Brain pericyte (primary cell): ENCODE data around the gene CCT4.
A peak's percentile ranks its signal among the peaks of the same experiment; 100 is the strongest.
"Not testable (repeated sequence)": the region's sequence is repeated elsewhere in the genome, so short reads cannot be mapped to it uniquely, and the experiment has no call there.

Source experiments
- DNase-seq: peaks from one replicate; pipeline ENCODE4 v3.0.0-alpha.2; 2012; ENCODE audit warnings: low read depth, low spot score

The CCT4 gene, protein sequence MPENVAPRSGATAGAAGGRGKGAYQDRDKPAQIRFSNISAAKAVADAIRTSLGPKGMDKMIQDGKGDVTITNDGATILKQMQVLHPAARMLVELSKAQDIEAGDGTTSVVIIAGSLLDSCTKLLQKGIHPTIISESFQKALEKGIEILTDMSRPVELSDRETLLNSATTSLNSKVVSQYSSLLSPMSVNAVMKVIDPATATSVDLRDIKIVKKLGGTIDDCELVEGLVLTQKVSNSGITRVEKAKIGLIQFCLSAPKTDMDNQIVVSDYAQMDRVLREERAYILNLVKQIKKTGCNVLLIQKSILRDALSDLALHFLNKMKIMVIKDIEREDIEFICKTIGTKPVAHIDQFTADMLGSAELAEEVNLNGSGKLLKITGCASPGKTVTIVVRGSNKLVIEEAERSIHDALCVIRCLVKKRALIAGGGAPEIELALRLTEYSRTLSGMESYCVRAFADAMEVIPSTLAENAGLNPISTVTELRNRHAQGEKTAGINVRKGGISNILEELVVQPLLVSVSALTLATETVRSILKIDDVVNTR

DNA sequence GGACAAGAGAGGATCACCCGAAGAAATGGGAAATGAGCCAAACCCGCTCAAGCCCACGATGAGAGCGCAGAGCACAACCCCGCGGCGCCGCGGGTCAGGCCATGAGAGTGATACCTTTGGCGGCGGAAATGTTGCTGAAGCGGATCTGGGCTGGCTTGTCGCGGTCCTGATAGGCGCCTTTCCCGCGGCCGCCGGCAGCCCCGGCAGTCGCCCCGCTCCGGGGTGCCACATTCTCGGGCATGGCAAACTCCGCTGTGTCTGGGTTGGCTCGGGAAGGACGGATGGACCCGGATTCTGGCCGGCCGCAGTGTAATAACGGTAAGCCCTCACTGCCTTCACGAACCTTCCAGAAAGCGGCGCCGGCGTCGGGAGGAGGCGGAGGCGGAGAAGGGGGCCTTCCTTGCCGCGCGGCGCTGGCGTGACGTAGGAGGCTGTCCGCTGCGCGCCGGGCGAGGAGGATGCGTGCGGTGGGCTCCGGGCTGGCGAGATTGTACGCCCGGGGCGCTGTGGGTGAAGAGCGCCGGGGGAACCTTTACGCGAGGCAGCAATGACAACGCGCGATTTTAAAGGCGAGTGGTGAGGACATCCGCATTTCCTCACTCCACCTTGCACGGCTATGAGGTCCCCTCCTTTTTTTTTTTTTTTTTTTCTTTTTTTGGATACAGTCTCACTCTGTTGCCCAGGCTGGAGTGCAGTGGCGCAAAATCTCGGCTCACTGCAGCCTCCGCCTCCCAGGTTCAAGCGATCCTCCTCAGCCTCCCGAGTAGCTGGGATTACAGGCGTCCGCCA lies at the start of gene CCT4:
CCT4 (minus strand) TSS at position 390 of the 789 bp plus-strand sequence; CDS start at position 241, 149 bp downstream.
- peak; percentile 76 for DNase-seq

DNA sequence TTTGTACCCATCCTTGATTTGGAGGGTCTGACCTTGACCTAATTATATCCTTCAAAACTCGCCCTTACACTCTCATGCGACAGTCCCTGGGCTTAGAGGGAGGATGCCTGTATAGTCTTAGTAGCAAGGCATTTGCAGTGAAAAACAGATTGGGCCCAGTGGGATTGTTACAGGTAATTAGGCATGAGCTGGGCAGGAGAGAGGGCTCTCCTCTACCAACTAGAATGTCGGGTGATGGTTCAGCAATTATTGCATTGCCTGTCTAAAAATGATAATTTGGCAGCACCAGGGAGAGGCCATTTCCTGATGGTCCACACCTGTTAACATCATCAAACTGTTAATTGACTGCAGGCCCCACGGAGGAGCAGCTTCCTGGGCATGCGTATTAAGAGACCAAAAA lies 49.4 kb upstream of the CCT4 start:
- DNase-seq: no peak

DNA sequence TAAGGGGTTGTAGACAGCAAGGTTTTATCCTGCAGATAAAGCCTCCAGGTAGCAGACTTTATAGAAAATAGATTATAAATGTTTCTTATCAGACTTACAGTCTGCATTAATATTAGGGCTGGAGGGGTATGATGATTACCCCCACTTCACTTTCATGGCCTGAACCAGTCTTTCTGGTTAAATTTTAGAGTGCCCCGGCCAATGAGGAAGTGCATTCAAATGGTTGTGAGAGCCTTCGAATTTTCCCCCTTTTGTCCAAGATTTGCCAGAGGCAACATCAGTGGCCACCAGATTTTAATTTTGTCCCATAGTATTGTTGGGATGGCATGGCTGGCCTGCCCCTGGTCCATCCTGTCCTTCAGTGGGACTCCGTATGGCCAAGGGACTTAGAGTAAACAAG lies 48.6 kb upstream of the CCT4 start:
- no peak for DNase-seq

- DNase-seq: no peak
These were observed 40.5 kb upstream of the CCT4 start for GRCh38 chr2:61928826-61929461.

DNA sequence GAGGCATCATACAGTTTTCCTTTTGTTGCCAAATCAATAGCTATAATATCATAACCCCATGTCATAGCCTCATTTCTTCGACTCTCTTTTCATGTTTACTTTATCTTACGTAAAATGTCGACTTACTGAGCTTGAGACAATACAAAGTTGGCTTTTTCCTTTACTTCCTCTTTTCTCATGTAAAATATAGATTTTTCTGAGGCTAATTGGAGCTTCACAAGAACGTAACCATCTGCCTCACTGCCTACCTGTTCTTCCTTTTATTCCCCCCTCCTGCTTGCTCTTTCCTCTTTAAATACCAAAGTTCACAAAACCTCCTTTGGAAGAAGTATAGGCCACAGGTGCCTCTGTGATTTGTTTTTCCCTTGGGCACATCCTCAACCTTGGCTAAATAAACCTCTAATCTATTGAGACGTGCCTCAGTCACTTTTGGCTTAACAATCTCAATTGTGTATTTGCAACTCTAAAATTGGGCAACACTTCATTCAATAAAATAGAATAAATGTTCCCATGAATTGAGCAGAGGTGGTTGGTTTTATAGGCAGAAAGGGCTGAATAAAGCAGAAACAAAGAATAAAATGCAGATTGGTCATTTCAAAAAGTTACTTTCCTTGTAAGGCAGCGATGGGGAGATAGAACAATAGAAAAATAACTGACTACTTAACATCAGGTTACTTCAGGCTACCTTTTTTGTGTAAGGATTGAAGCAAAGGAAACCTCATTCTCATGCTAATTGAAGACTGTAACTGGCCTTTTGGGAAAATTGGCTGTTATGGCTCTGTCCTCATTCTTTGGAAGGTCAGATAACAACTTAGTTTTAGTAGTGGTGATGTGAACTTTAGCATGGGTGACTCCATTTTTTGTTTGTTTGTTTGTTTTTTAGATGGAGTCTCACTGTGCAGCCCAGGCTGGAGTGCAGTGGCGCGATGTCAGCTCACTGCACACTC lies 38.3 kb upstream of the CCT4 start:
- no peak for DNase-seq

DNA sequence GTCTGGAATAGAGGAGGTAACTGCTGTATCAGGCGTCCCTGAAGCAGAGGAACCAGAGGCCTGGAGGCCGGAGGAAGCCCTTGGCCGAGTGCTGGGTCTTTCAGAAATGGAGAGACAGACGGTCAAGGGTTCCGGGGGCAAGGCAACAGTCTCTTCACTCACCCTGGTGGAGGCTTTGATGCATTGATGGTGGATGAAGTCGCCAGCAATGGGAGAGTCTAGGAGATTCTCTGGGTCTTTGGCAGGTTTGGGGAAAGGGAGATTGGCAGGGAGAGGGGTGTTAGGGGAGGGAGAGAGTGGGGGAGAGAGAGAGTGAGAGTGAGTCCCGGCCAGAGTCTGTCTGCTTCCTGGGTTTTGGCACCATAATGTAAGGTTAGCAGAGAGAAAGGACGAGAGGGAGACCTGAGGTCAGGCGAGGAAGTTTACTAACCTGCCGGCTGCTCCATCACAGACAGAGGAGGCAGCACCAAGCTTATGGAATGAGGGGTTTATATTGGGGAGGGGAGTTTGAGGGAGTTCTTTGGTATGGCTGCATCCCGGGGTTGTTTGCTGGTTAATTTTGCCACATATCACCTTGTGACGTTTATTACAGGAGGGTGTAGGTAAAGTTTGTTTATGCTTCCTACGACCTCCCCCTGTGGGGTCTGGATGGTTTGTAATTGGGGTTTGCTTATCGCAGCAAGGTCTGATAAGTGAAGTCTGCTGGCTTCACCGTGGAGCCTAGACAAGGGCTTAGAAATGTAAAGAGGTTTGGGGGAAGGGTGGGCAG lies 36.6 kb upstream of the CCT4 start:
- no peak for DNase-seq

- no peak for DNase-seq
These were observed 34.3 kb upstream of the CCT4 start for GRCh38 chr2:61922714-61923113.

DNA sequence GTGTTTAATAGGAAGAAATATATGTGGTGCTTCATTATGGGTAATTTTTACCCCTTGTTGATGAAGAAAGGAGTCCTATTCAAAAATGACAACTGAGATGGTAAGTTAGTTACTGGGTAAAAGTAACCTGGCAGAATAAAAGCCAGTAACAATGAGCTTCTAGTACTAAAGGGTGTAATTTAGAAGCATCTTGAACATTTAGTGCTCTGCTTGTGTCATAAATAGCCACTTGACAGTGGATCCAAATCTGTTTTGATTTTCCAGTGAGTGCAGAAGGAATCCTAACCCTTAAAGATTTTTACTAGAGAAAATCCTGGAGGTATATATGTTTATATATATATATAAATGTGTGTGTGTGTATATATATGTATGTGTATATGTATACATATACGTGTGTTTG lies 32.1 kb upstream of the CCT4 start:
- DNase-seq: no peak

DNA sequence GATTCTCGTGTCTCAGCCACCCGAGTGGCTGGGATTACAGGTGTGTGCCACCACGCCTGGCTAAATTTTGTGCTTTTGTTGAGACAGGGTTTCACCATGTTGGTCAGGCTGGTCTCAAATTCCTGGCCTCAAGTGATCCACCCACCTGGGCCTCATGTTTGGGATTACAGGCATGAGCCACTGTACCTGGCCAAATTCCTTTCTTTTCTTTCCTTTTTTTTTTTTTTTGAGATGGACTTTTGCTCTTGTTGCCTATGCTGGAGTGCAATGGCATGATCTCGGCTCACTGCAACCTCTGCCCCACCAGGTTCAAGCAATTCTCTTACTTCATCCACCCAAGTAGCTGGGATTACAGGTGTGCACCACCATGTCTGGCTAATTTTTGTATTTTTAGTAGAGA lies 26.3 kb upstream of the CCT4 start:
- not testable (repeated sequence) for DNase-seq

DNA sequence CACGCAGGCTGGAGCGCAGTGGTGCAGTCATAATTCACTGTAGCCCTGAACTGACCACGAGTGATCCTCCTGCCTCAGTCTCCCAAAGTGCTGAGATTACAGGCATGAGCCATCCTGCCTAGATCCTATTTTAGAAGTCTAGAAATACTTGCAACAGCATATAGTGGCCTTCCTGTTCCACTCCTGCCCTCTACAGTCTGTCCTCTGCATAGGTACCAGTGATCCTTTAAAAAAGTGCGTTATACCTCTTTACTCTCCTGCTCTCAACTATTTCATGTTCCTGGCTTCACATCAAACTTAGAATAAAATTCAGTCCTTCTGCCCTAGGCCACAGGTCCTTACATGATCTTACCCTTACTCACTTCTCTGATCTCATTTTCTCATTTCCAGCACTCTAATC lies 23.1 kb upstream of the CCT4 start:
- DNase-seq: no peak

- DNase-seq: no peak
These were observed 22.1 kb upstream of the CCT4 start for GRCh38 chr2:61910603-61911002.

DNA sequence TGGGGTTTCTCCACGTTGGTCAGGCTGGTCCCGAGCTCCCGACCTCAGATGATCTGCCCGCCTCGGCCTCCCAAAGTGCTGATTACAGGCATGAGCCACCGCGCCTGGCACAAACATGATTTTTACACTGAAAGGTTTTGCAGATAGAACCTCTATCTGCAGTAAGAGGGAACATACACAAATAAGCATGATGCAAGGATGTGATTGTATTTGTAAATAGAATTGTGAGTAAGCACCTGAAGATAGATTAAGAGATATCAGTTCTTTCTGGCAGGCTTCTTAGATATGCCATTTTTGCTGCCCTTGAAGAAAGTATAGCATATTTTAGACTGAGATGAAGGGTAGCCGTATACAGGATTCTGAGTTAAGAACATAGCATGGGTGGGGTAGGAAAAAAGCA lies 20.7 kb upstream of the CCT4 start:
- DNase-seq: no peak

DNA sequence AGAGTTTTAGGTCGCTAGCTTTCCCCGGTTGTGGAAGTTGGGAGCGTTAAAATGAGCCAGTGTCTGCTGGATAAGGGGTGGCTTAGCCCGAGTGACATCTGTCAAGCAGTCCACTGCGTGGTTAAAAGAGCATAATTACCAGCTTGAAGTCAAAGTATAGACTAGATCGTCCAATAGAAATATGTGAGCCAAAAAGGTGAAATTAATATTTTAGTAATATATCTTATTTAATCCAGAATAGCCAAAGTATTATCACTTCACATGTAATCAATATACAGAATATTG lies 17.7 kb upstream of the CCT4 start:
- no peak for DNase-seq

DNA sequence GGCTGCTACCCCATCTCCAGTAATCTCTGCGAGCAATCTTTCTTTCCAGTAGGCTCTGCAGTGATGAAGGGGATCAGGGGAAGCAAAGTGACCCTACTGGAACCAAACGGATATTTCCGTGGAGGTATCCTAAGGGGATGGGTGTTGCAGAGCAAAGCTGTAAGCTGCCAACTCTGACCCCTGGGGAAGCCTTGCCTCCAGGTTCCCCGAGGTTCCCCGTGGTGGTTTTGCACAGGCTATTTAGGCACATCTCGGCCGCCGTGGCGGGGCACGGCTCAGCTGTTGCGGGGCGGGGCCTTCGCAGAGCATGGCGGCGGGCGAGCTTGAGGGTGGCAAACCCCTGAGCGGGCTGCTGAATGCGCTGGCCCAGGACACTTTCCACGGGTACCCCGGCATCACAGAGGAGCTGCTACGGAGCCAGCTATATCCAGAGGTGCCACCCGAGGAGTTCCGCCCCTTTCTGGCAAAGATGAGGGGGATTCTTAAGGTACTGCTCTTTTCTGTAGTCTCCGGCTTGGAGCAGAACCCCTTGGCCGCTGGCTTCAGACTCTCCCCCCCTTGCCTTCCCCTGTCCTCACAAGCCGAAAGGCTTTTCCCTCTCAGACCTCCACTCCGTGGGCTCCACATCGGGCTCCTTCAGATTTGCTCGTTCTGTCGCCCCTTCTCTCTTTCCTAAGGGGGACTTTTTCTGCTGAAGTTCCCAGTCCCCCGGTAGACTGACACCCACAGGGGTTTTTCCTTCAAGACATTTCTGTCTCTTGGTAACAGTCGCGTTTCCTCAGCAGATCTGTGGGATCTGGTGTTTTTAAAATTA lies 17.1 kb upstream of the CCT4 start, which contains the start of gene COMMD1:
COMMD1 (plus strand) TSS at position 303 of the 814 bp plus-strand sequence; CDS start at position 308, 5 bp downstream.
- DNase-seq: no peak

DNA sequence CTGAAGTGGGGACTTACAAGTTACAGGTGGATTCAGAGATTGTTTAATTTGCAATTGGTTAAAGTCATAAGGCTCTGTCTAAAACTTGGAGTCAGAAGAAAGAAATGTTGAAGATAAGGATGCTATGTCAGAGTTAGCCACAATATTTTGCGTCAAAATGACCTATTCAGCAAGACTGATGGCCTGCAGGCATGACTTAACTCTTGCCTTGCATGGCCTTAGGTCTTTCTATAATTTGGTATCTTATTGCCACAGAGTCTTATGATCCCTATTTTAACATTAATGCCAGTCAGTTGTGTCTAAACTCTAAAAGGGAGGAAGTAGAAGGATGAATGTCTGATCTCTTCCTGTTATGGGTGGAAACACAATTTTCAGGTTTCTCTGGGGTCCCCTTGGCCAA lies 11.8 kb upstream of the CCT4 start:
- no peak for DNase-seq

GRCh38 chr2:61898810-61899209 lies 10.4 kb upstream of the CCT4 start:
- DNase-seq: no peak

- DNase-seq: no peak
These were observed 664 bp downstream of the CCT4 start for GRCh38 chr2:61887717-61888266.

GRCh38 chr2:61885896-61886603 lies 2.4 kb downstream of the CCT4 start:
- DNase-seq: no peak

GRCh38 chr2:61882850-61883249 lies 5.6 kb downstream of the CCT4 start:
- DNase-seq: no peak
